ENCODE measurements around the gene NRTN. TPM values are rescaled to one million over a fixed set of nuclear protein-coding genes. Genes with fewer than 3 reads are reported as not detected.
A peak's percentile ranks its signal among the peaks of the same experiment; 100 is the strongest.

NRTN gene
- total and polyA plus RNA-seq, 2 of the 13 experiments (the other 11 are each of a cell fraction or from before 2014, with no cell fraction given) = 4.1 to 5.3 TPM

- TF ChIP-seq SNAPC4 (CRISPR knock-in tag; IDR thresholded peaks at IDR 0.05) (no peak), FOXK1 (CRISPR knock-in tag; IDR thresholded peaks at IDR 0.05; ENCODE audit: borderline replicate concordance, low read depth) (no peak), ZMYM4 (CRISPR knock-in tag; IDR thresholded peaks at IDR 0.05) (no peak), GFI1 (CRISPR knock-in tag; IDR thresholded peaks at IDR 0.05; ENCODE audit: borderline replicate concordance) (no peak), AHR (CRISPR knock-in tag; IDR thresholded peaks at IDR 0.05) (0 out of 2 replicates have a peak, but pooled peaks have one; percentile 31), ZNF790 (CRISPR knock-in tag; IDR thresholded peaks at IDR 0.05; ENCODE audit: borderline replicate concordance) (no peak), TRIM24 (CRISPR knock-in tag; IDR thresholded peaks at IDR 0.05) (no peak), CHCHD3 (CRISPR knock-in tag; IDR thresholded peaks at IDR 0.05) (no peak), SMYD3 (CRISPR knock-in tag; IDR thresholded peaks at IDR 0.05) (no peak), ZFP41 (CRISPR knock-in tag; IDR thresholded peaks at IDR 0.05; ENCODE audit: borderline replicate concordance) (no peak), ZNF749 (CRISPR knock-in tag; IDR thresholded peaks at IDR 0.05; ENCODE audit: borderline replicate concordance) (no peak), ZNF296 (CRISPR knock-in tag; conservative IDR thresholded peaks at IDR 0.05) (0 out of 2 replicates have a peak, but pooled peaks have one; percentile 45), ZSCAN25 (CRISPR knock-in tag; IDR thresholded peaks at IDR 0.05) (no peak), TSC22D2 (CRISPR knock-in tag; IDR thresholded peaks at IDR 0.05; ENCODE audit: borderline replicate concordance) (no peak), ZNF704 (CRISPR knock-in tag; IDR thresholded peaks at IDR 0.05; ENCODE audit: borderline replicate concordance) (no peak), ONECUT2 (CRISPR knock-in tag; IDR thresholded peaks at IDR 0.05) (no peak), CENPT (CRISPR knock-in tag; IDR thresholded peaks at IDR 0.05; ENCODE audit: low read depth) (no peak), SIN3B (IDR thresholded peaks at IDR 0.05; ENCODE audit: low read length) (no peak), ARHGAP35 (CRISPR knock-in tag; IDR thresholded peaks at IDR 0.05; ENCODE audit: borderline replicate concordance) (no peak), ATF7 (IDR thresholded peaks at IDR 0.05) (no peak), ATF7 (CRISPR knock-in tag; IDR thresholded peaks at IDR 0.05) (no peak), MXD1 (CRISPR knock-in tag; IDR thresholded peaks at IDR 0.05) (no peak), REXO4 (CRISPR knock-in tag; IDR thresholded peaks at IDR 0.05; ENCODE audit: borderline replicate concordance) (no peak), FOXP1 (IDR thresholded peaks at IDR 0.05) (no peak), FOXP1 (CRISPR knock-in tag; IDR thresholded peaks at IDR 0.05) (no peak)
Measured at GRCh38 chr19:5805462-5806132, 730 bp downstream of the NRTN start (continued).
